Islet of Langerhans (tissue), 1 donor: ENCODE measurements around the gene KLHDC7B.

Experiments used
- FAIRE-seq: peaks from one replicate; lab custom pipeline; 2011; peaks lifted over from hg19 to GRCh38; lab: Jason Lieb, UNC

The KLHDC7B gene

GRCh38 chr22:50599816-50600455, 54.2 kb downstream of the KLHDC7B start:
- no peak for FAIRE-seq

GRCh38 chr22:50600538-50600937, 54.8 kb downstream of the KLHDC7B start, which contains the start of gene MAPK8IP2:
TSS of gene MAPK8IP2 (plus strand) at chr22:50600793. CDS start at chr22:50600819, 26 bp downstream.
- no peak for FAIRE-seq
